HepG2 (cell line): ENCODE data around the gene ZG16. TPM values are rescaled to one million over a fixed set of nuclear protein-coding genes. Genes with fewer than 3 reads are reported as not detected.

Source experiments
- CHD4 ChIP-seq: fragments of 200-600 bp; sonication (generic); IDR thresholded peaks from 2 replicates; pipeline ENCODE4 v1.7.0; 2017; ENCODE audit warnings: mild to moderate bottlenecking, low read length, borderline replicate concordance
- EP300 ChIP-seq, 3 experiments: sonication (generic) in 1 of 3; formaldehyde crosslinking in 1 of 3; IDR thresholded peaks; 2 replicates each; pipeline versions ENCODE4 v1.5.1 to v1.6.1; 2011 to 2020; ENCODE audit warnings: low read depth in 2 of 3, low read length in 2 of 3, borderline replicate concordance in 1 of 3, improper control_type of control experiment in 1 of 3, mild to moderate bottlenecking in 1 of 3, missing genetic modification reagents in 1 of 3, moderate library complexity in 1 of 3
- FOXC1 ChIP-seq: sonication (generic); formaldehyde crosslinking; IDR thresholded peaks from 2 replicates; pipeline ENCODE4 v1.8.0; 2022; ENCODE audit warnings: mild to moderate bottlenecking, missing genetic modification reagents, borderline replicate concordance
- NFE2L1 ChIP-seq: sonication (generic); formaldehyde crosslinking; IDR thresholded peaks from 2 replicates; pipeline ENCODE4 v1.4.0; 2020; ENCODE audit warnings: missing genetic modification reagents, mild to moderate bottlenecking, borderline replicate concordance
- TCF7 ChIP-seq: sonication (generic); IDR thresholded peaks from 2 replicates; pipeline ENCODE4 v1.6.1; 2016; ENCODE audit warnings: antibody characterized with exemption, low read depth
- XBP1 ChIP-seq: sonication (generic); formaldehyde crosslinking; IDR thresholded peaks from 2 replicates; pipeline ENCODE4 v1.5.0; 2020; ENCODE audit warnings: missing genetic modification reagents
- ZBTB7A ChIP-seq: sonication (generic); formaldehyde crosslinking; IDR thresholded peaks from 2 replicates; pipeline ENCODE4 v1.8.0; 2022; ENCODE audit warnings: mild to moderate bottlenecking, missing genetic modification reagents
- ZNF121 ChIP-seq: sonication (generic); formaldehyde crosslinking; IDR thresholded peaks from 2 replicates; pipeline ENCODE4 v1.5.0; 2020; ENCODE audit warnings: mild to moderate bottlenecking, missing genetic modification reagents
- ZNF329 ChIP-seq: sonication (generic); formaldehyde crosslinking; IDR thresholded peaks from 2 replicates; pipeline ENCODE4 v1.9.0; 2021; ENCODE audit warnings: low read depth, mild to moderate bottlenecking, missing genetic modification reagents
- ZNF33B ChIP-seq: sonication (generic); formaldehyde crosslinking; IDR thresholded peaks from 2 replicates; pipeline ENCODE4 v1.5.1; 2020; ENCODE audit warnings: mild to moderate bottlenecking, missing genetic modification reagents
- ZNF564 ChIP-seq: sonication (generic); formaldehyde crosslinking; IDR thresholded peaks from 2 replicates; pipeline ENCODE4 v1.8.1; 2023; ENCODE audit warnings: mild to moderate bottlenecking, missing genetic modification reagents
- ZNF670 ChIP-seq: sonication (generic); formaldehyde crosslinking; IDR thresholded peaks from 2 replicates; pipeline ENCODE4 v1.8.0; 2022; ENCODE audit warnings: mild to moderate bottlenecking, missing genetic modification reagents, borderline replicate concordance
- ZNF768 ChIP-seq: sonication (generic); formaldehyde crosslinking; IDR thresholded peaks from 2 replicates; pipeline ENCODE4 v1.4.0; 2020; ENCODE audit warnings: missing genetic modification reagents
- polyA plus RNA-seq, 8 experiments: library from polyadenylated mRNA; depleted of rRNA in 3 of 8; stranded (reverse) in 7 of 8; unstranded in 1 of 8; fragments of >200 nt; fragmentation: Illumina TruSeq in 4 of 8; extraction: Trizol in 4 of 8; gene quantifications; 2 replicates each; pipeline versions ENCODE4 v1.2.1 to v1.2.3, GENCODE V29; 2011 to 2016; ENCODE audit warnings: low read depth in 4 of 8, missing spikeins in 1 of 8, mixed read lengths in 1 of 8; ENCODE audit not compliant: insufficient read depth in 1 of 8
- total RNA-seq, 5 experiments: library from RNA; depleted of rRNA; stranded (reverse); fragments of >200 nt; fragmentation: Illumina TruSeq; extraction: Trizol; gene quantifications; 2 replicates each; pipeline ENCODE4 v1.2.3, GENCODE V29; 2016; ENCODE audit warnings: low read depth in 1 of 5
- TF ChIP-seq, protein P1 (sequence below): sonication (generic); formaldehyde crosslinking; IDR thresholded peaks from 2 replicates; pipeline ENCODE4 v1.4.0; 2020; ENCODE audit warnings: low read depth, mild to moderate bottlenecking, missing genetic modification reagents
- TF ChIP-seq, protein P2 (sequence below): sonication (generic); formaldehyde crosslinking; IDR thresholded peaks from 2 replicates; pipeline ENCODE4 v1.8.0; 2022; ENCODE audit warnings: mild to moderate bottlenecking, missing genetic modification reagents
- TF ChIP-seq, protein P3 (sequence below): sonication (generic); formaldehyde crosslinking; IDR thresholded peaks from 2 replicates; pipeline ENCODE4 v1.4.0; 2020; ENCODE audit warnings: missing genetic modification reagents, mild to moderate bottlenecking, borderline replicate concordance
- TF ChIP-seq, protein P4 (sequence below), 2 experiments: sonication (generic) in 1 of 2; formaldehyde crosslinking in 1 of 2; IDR thresholded peaks; 2 replicates each; pipeline versions ENCODE4 v1.4.0 to v1.6.1; 2018 to 2020; ENCODE audit warnings: missing genetic modification reagents in 2 of 2, borderline replicate concordance in 1 of 2, low read depth in 1 of 2, mild to moderate bottlenecking in 1 of 2, missing biosample characterization in 1 of 2
- TF ChIP-seq, protein P5 (sequence below): IDR thresholded peaks from 2 replicates; pipeline ENCODE4 v1.6.1; 2018; ENCODE audit warnings: missing genetic modification reagents
- TF ChIP-seq, protein P6 (sequence below): sonication (generic); formaldehyde crosslinking; IDR thresholded peaks from 2 replicates; pipeline ENCODE4 v1.5.1; 2020; ENCODE audit warnings: missing genetic modification reagents, mild to moderate bottlenecking, borderline replicate concordance

Gene ZG16
- total and polyA plus RNA-seq, 2 of the 13 experiments (the other 11 are each of a cell fraction or from before 2014, with no cell fraction given): 0.04 to 0.07 TPM

DNA sequence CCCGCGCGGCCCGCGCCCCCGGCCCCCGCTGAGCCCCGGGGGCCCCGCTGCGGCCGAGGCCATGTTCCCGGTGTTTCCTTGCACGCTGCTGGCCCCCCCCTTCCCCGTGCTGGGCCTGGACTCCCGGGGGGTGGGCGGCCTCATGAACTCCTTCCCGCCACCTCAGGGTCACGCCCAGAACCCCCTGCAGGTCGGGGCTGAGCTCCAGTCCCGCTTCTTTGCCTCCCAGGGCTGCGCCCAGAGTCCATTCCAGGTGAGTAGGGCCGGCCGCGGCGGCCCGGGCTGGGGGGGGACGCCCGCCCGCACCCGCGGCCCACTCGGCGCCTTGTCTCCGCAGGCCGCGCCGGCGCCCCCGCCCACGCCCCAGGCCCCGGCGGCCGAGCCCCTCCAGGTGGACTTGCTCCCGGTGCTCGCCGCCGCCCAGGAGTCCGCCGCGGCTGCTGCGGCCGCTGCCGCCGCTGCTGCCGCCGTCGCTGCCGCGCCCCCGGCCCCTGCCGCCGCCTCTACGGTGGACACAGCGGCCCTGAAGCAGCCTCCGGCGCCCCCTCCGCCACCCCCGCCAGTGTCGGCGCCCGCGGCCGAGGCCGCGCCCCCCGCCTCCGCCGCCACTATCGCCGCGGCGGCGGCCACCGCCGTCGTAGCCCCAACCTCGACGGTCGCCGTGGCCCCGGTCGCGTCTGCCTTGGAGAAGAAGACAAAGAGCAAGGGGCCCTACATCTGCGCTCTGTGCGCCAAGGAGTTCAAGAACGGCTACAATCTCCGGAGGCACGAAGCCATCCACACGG is 28.8 kb downstream of the ZG16 start (continued):
- TF ChIP-seq, protein P1, sequence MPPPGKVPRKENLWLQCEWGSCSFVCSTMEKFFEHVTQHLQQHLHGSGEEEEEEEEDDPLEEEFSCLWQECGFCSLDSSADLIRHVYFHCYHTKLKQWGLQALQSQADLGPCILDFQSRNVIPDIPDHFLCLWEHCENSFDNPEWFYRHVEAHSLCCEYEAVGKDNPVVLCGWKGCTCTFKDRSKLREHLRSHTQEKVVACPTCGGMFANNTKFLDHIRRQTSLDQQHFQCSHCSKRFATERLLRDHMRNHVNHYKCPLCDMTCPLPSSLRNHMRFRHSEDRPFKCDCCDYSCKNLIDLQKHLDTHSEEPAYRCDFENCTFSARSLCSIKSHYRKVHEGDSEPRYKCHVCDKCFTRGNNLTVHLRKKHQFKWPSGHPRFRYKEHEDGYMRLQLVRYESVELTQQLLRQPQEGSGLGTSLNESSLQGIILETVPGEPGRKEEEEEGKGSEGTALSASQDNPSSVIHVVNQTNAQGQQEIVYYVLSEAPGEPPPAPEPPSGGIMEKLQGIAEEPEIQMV (CRISPR knock-in tag): no peak
- TF ChIP-seq CHD4 (no peak), EP300 (IDR thresholded peaks at IDR 0.05; ENCODE audit: low read depth in 2 of 2, low read length in 2 of 2) (no peak), EP300 (CRISPR knock-in tag; IDR thresholded peaks at IDR 0.05; ENCODE audit: borderline replicate concordance) (peak; percentile 20; the same call in 1 of the 2 replicates), ZBTB7A (CRISPR knock-in tag) (peak; percentile 68; the same call in 1 of the 2 replicates), TCF7 (no peak), NFE2L1 (CRISPR knock-in tag) (no peak), FOXC1 (CRISPR knock-in tag) (no peak), ZNF329 (CRISPR knock-in tag) (no peak), ZNF564 (CRISPR knock-in tag) (no peak), XBP1 (CRISPR knock-in tag) (no peak), ZNF33B (CRISPR knock-in tag) (no peak), ZNF768 (CRISPR knock-in tag) (peak; percentile 50), ZNF670 (CRISPR knock-in tag) (no peak), ZNF121 (no peak)
- TF ChIP-seq, protein P2, sequence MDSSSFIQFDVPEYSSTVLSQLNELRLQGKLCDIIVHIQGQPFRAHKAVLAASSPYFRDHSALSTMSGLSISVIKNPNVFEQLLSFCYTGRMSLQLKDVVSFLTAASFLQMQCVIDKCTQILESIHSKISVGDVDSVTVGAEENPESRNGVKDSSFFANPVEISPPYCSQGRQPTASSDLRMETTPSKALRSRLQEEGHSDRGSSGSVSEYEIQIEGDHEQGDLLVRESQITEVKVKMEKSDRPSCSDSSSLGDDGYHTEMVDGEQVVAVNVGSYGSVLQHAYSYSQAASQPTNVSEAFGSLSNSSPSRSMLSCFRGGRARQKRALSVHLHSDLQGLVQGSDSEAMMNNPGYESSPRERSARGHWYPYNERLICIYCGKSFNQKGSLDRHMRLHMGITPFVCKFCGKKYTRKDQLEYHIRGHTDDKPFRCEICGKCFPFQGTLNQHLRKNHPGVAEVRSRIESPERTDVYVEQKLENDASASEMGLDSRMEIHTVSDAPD (CRISPR knock-in tag): no peak
- TF ChIP-seq, protein P3, sequence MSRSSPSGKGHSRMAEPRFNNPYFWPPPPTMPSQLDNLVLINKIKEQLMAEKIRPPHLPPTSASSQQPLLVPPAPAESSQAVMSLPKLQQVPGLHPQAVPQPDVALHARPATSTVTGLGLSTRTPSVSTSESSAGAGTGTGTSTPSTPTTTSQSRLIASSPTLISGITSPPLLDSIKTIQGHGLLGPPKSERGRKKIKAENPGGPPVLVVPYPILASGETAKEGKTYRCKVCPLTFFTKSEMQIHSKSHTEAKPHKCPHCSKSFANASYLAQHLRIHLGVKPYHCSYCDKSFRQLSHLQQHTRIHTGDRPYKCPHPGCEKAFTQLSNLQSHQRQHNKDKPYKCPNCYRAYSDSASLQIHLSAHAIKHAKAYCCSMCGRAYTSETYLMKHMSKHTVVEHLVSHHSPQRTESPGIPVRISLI (CRISPR knock-in tag): no peak
- TF ChIP-seq, protein P4, sequence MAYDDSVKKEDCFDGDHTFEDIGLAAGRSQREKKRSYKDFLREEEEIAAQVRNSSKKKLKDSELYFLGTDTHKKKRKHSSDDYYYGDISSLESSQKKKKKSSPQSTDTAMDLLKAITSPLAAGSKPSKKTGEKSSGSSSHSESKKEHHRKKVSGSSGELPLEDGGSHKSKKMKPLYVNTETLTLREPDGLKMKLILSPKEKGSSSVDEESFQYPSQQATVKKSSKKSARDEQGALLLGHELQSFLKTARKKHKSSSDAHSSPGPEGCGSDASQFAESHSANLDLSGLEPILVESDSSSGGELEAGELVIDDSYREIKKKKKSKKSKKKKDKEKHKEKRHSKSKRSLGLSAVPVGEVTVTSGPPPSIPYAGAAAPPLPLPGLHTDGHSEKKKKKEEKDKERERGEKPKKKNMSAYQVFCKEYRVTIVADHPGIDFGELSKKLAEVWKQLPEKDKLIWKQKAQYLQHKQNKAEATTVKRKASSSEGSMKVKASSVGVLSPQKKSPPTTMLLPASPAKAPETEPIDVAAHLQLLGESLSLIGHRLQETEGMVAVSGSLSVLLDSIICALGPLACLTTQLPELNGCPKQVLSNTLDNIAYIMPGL (CRISPR knock-in tag; IDR thresholded peaks at IDR 0.05; ENCODE audit: borderline replicate concordance in 1 of 2, low read depth in 1 of 2): no peak
- TF ChIP-seq, protein P5, sequence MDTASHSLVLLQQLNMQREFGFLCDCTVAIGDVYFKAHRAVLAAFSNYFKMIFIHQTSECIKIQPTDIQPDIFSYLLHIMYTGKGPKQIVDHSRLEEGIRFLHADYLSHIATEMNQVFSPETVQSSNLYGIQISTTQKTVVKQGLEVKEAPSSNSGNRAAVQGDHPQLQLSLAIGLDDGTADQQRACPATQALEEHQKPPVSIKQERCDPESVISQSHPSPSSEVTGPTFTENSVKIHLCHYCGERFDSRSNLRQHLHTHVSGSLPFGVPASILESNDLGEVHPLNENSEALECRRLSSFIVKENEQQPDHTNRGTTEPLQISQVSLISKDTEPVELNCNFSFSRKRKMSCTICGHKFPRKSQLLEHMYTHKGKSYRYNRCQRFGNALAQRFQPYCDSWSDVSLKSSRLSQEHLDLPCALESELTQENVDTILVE (CRISPR knock-in tag): peak; percentile 81
- TF ChIP-seq, protein P6, sequence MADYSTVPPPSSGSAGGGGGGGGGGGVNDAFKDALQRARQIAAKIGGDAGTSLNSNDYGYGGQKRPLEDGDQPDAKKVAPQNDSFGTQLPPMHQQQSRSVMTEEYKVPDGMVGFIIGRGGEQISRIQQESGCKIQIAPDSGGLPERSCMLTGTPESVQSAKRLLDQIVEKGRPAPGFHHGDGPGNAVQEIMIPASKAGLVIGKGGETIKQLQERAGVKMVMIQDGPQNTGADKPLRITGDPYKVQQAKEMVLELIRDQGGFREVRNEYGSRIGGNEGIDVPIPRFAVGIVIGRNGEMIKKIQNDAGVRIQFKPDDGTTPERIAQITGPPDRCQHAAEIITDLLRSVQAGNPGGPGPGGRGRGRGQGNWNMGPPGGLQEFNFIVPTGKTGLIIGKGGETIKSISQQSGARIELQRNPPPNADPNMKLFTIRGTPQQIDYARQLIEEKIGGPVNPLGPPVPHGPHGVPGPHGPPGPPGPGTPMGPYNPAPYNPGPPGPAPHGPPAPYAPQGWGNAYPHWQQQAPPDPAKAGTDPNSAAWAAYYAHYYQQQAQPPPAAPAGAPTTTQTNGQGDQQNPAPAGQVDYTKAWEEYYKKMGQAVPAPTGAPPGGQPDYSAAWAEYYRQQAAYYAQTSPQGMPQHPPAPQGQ: no peak
